ENCODE results near the gene LDLRAD3. TPM values are rescaled to one million over a fixed set of nuclear protein-coding genes. Genes with fewer than 3 reads are reported as not detected.

Gene LDLRAD3
- total RNA-seq, 2 experiments from 2014 or later: not detected

GRCh38 chr11:36008584-36008983 is 64.7 kb downstream of the LDLRAD3 start:
- intact Hi-C loops (cut with micrococcal nuclease; ENCODE audit: unreplicated experiment): no loop called here
- ChIA-PET CTCF (ENCODE audit: unreplicated experiment) (no interaction called here), POLR2A (no interaction called here)
- no peak overlapping the region for H3K4me3 ChIP-seq (ENCODE audit: low read depth, low read length, poor library complexity, severe bottlenecking)
- no peaks in the 10 kb centered on the region for H3K36me3 ChIP-seq (ENCODE audit: insufficient read depth, low read length)
- H3K9me3 ChIP-seq (ENCODE audit: low read length): no peaks in the 10 kb centered on the region
- no peak overlapping the region for H3K27ac ChIP-seq (ENCODE audit: low read depth, low read length, poor library complexity, severe bottlenecking)
- no peaks in the 10 kb centered on the region for H4K20me1 ChIP-seq (ENCODE audit: insufficient read depth, low read length)
- DNase-seq (ENCODE audit: low spot score): no peak
- no peaks in the 10 kb centered on the region for H3K79me2 ChIP-seq (ENCODE audit: insufficient read depth, low read depth, low read length)
- H3K9me2 ChIP-seq (ENCODE audit: insufficient read depth, low read length): no peaks in the 10 kb centered on the region
- H3K4me2 ChIP-seq (ENCODE audit: low read length): no peak overlapping the region
- H2AFZ ChIP-seq (ENCODE audit: low read length): no peak overlapping the region
- no peaks in the 10 kb centered on the region for H3K4me1 ChIP-seq (ENCODE audit: insufficient read depth, low read length, poor library complexity, severe bottlenecking)
- TF ChIP-seq EZH2phosphoT487 (IDR thresholded peaks at IDR 0.05; ENCODE audit: borderline replicate concordance, low read depth, low read length): no peak
- TF ChIP-seq CTCF (conservative IDR thresholded peaks at IDR 0.05; ENCODE audit: low read length): no peak
- BruUV-seq (replicated peaks): no TSS peak

GRCh38 chr11:36009473-36009872 is 65.6 kb downstream of the LDLRAD3 start:
- POLR2A ChIA-PET: no interaction called here
- H2AFZ ChIP-seq (ENCODE audit: low read length): no peak overlapping the region
- H3K27ac ChIP-seq (ENCODE audit: low read depth, low read length, poor library complexity, severe bottlenecking): no peak overlapping the region
- no TSS peak for BruUV-seq (replicated peaks)
- intact Hi-C loops (cut with micrococcal nuclease; ENCODE audit: unreplicated experiment): no loop called here
- TF ChIP-seq EZH2phosphoT487 (IDR thresholded peaks at IDR 0.05; ENCODE audit: borderline replicate concordance, low read depth, low read length) (no peak), CTCF (conservative IDR thresholded peaks at IDR 0.05; ENCODE audit: low read length) (no peak)
- H3K4me3 ChIP-seq (ENCODE audit: low read depth, low read length, poor library complexity, severe bottlenecking): no peak overlapping the region
- H3K4me1 ChIP-seq (ENCODE audit: insufficient read depth, low read length, poor library complexity, severe bottlenecking): no peaks in the 10 kb centered on the region
- no peaks in the 10 kb centered on the region for H3K9me2 ChIP-seq (ENCODE audit: insufficient read depth, low read length)
- H3K4me2 ChIP-seq (ENCODE audit: low read length): no peak overlapping the region
- no peaks in the 10 kb centered on the region for H3K79me2 ChIP-seq (ENCODE audit: insufficient read depth, low read depth, low read length)
- no peaks in the 10 kb centered on the region for H3K9me3 ChIP-seq (ENCODE audit: low read length)
- no peaks in the 10 kb centered on the region for H3K36me3 ChIP-seq (ENCODE audit: insufficient read depth, low read length)
- CTCF ChIA-PET (ENCODE audit: unreplicated experiment): no interaction called here
- no peaks in the 10 kb centered on the region for H4K20me1 ChIP-seq (ENCODE audit: insufficient read depth, low read length)
- no peak for DNase-seq (ENCODE audit: low spot score)

GRCh38 chr11:36010010-36010740 is 66.3 kb downstream of the LDLRAD3 start:
- intact Hi-C loops (cut with micrococcal nuclease; ENCODE audit: unreplicated experiment): no loop called here
- no peaks in the 10 kb centered on the region for H3K79me2 ChIP-seq (ENCODE audit: insufficient read depth, low read depth, low read length)
- TF ChIP-seq EZH2phosphoT487 (IDR thresholded peaks at IDR 0.05; ENCODE audit: borderline replicate concordance, low read depth, low read length) (no peak), CTCF (conservative IDR thresholded peaks at IDR 0.05; ENCODE audit: low read length) (no peak)
- ChIA-PET POLR2A (interaction anchor here (0.7 to 0.9 kb wide), 2 partner anchors 21 to 464 kb away, joined by 3 read pairs; no protein-coding TSS in a partner anchor), CTCF (ENCODE audit: unreplicated experiment) (no interaction called here)
- no peak overlapping the region for H2AFZ ChIP-seq (ENCODE audit: low read length)
- H3K9me2 ChIP-seq (ENCODE audit: insufficient read depth, low read length): no peaks in the 10 kb centered on the region
- no TSS peak for BruUV-seq (replicated peaks)
- H3K4me2 ChIP-seq (ENCODE audit: low read length): no peak overlapping the region
- no peaks in the 10 kb centered on the region for H4K20me1 ChIP-seq (ENCODE audit: insufficient read depth, low read length)
- DNase-seq (ENCODE audit: low spot score): no peak
- no peaks in the 10 kb centered on the region for H3K36me3 ChIP-seq (ENCODE audit: insufficient read depth, low read length)
- no peak overlapping the region for H3K4me3 ChIP-seq (ENCODE audit: low read depth, low read length, poor library complexity, severe bottlenecking)
- no peaks in the 10 kb centered on the region for H3K9me3 ChIP-seq (ENCODE audit: low read length)
- no peak overlapping the region for H3K27ac ChIP-seq (ENCODE audit: low read depth, low read length, poor library complexity, severe bottlenecking)
- H3K4me1 ChIP-seq (ENCODE audit: insufficient read depth, low read length, poor library complexity, severe bottlenecking): no peaks in the 10 kb centered on the region
